Small intestine (tissue), 16 donors: ENCODE results near the gene CCT6B. TPM values are rescaled to one million over a fixed set of nuclear protein-coding genes. Genes with fewer than 3 reads are reported as not detected.
"Not testable (repeated sequence)": the region's sequence is repeated elsewhere in the genome, so short reads cannot be mapped to it uniquely, and the experiment has no call there.

Source experiments
- DNase-seq, 2 donors: peaks; one replicate each; pipeline versions ENCODE4 v3.0.0 to v3.0.0-alpha.2; 2013
- FAIRE-seq: peaks from 2 replicates; lab custom pipeline; 2012; peaks lifted over from hg19 to GRCh38; lab: Jason Lieb, UNC
- H3K27ac ChIP-seq, 3 donors: one replicate each; pipeline ENCODE4 v1.5.1; 2013; ENCODE audit warnings: low read length in 2 of 3, mild to moderate bottlenecking in 2 of 3, control low read depth in 1 of 3, inconsistent platforms in 1 of 3, low read depth in 1 of 3, moderate library complexity in 1 of 3
- H3K27me3 ChIP-seq, 3 donors: one replicate each; pipeline ENCODE4 v1.6.1; 2013; ENCODE audit warnings: low read length in 3 of 3, inconsistent platforms in 1 of 3; ENCODE audit not compliant: control insufficient read depth in 3 of 3, insufficient read depth in 3 of 3
- H3K36me3 ChIP-seq, 3 donors: one replicate each; pipeline ENCODE4 v1.6.1; 2013; ENCODE audit warnings: low read length in 3 of 3, inconsistent platforms in 1 of 3, low read depth in 1 of 3, mild to moderate bottlenecking in 1 of 3, moderate library complexity in 1 of 3; ENCODE audit not compliant: control insufficient read depth in 3 of 3, insufficient read depth in 2 of 3
- H3K4me1 ChIP-seq, 3 donors: one replicate each; pipeline ENCODE4 v1.6.1; 2013; ENCODE audit warnings: low read length in 2 of 3, inconsistent platforms in 1 of 3, low read depth in 1 of 3, mild to moderate bottlenecking in 1 of 3, moderate library complexity in 1 of 3; ENCODE audit not compliant: control insufficient read depth in 3 of 3, insufficient read depth in 2 of 3
- H3K4me3 ChIP-seq, 3 donors: one replicate each; pipeline ENCODE4 v1.5.1; 2013; ENCODE audit warnings: low read length in 3 of 3, control low read depth in 1 of 3, inconsistent platforms in 1 of 3, low read depth in 1 of 3, mild to moderate bottlenecking in 1 of 3, moderate library complexity in 1 of 3
- H3K9me3 ChIP-seq, 2 donors: one replicate each; pipeline ENCODE4 v1.6.1; 2013; ENCODE audit warnings: low read depth in 1 of 2, low read length in 1 of 2; ENCODE audit not compliant: control insufficient read depth in 2 of 2, insufficient read depth in 1 of 2
- WGBS, 3 donors: extraction: QIAGEN DNeasy Blood & Tissue Kit; methylation state at CpG; one replicate each; pipeline ENCODE4 v1.1.7; 2013; 5-methylcytosine and 5-hydroxymethylcytosine counted together
- long read RNA-seq, 10 donors: transcript quantifications; one replicate each; lab custom pipeline, GENCODE V29; 2026
- polyA plus RNA-seq, 4 donors: library from polyadenylated mRNA; stranded (reverse) in 3 of 4; unstranded in 1 of 4; fragments of 200-250 nt in 3 of 4; fragments of 120-200 nt in 1 of 4; gene quantifications; one replicate each; pipeline versions ENCODE4 v1.2.1 to v1.2.3, GENCODE V29; 2013
- donor health status: healthy with polysubstance abuse.
- donor health status: control.
- donor health status: control.
- donor health status: Bipolar disorder and iron deficiency.
- donor health status: healthy.

The CCT6B gene
- 1 to 10 TPM in 1 of 4 donors, under 1 TPM in 1, not detected in 2; 0.98 to 2.7 TPM for polyA plus RNA-seq
- long read RNA-seq, donor 1 = 0 reads
- long read RNA-seq, donor 2 = 0 reads
- long read RNA-seq, donor 3 = 0 reads
- long read RNA-seq, donor 4 = 0 reads
- long read RNA-seq, donor 5 = 0 reads
- long read RNA-seq, donor 6 = 0 reads
- long read RNA-seq, donor 7, partial matches to known transcripts = 0 of 1 reads
- long read RNA-seq, donor 7, other reads (novel, unspliced or antisense) = 0 of 1 reads
- long read RNA-seq, donor 8 = 0 reads
- long read RNA-seq, donor 9 = 0 reads
- long read RNA-seq, donor 10 = 0 reads

GRCh38 chr17:34961093-34961911, at the start of gene CCT6B, which contains the start of gene ZNF830:
TSS of gene CCT6B (minus strand) at chr17:34961460. CDS start at chr17:34961393, 67 bp downstream.
TSS of gene ZNF830 (plus strand) at chr17:34961540. CDS start at chr17:34961567, 27 bp downstream.
- H3K9me3 ChIP-seq = no peaks in the 10 kb centered on the region
- DNase-seq = peak; percentile 96 to 98
- 0% methylated on average over 65 of the region's 65 CpGs for WGBS, 3 donors
- H3K27me3 ChIP-seq = no peaks in the 10 kb centered on the region
- H3K36me3 ChIP-seq = peaks cover 0 to 9% (median 4%) of the 10 kb centered on the region in 3 donors
- no peak for FAIRE-seq
- H3K27ac ChIP-seq = peak within 1 kb of the TSS; percentile 91 to 94 (median 94)
- peaks cover 3 to 5% (median 3%) of the 10 kb centered on the region in 3 donors for H3K4me1 ChIP-seq
- peak within 1 kb of the TSS; percentile 58 to 73 (median 72) for H3K4me3 ChIP-seq

GRCh38 chr17:35010093-35010492, 48.8 kb upstream of the CCT6B start:
- H3K4me1 ChIP-seq = no peaks in the 10 kb centered on the region
- FAIRE-seq = no peak
- H3K27me3 ChIP-seq = no peaks in the 10 kb centered on the region
- no peak overlapping the region for H3K27ac ChIP-seq
- WGBS, 3 donors = 68 to 75% (median 74%) methylated on average over 3 of the region's 3 CpGs
- peaks cover 0 to 45% (median 9%) of the 10 kb centered on the region in 3 donors for H3K36me3 ChIP-seq
- H3K4me3 ChIP-seq = no peak overlapping the region
- DNase-seq = no peak
- no peaks in the 10 kb centered on the region for H3K9me3 ChIP-seq

- DNase-seq = no peak
- H3K36me3 ChIP-seq = peaks cover 2 to 59% (median 8%) of the 10 kb centered on the region in 3 donors
- H3K4me3 ChIP-seq = no peak overlapping the region
- H3K27ac ChIP-seq = no peak overlapping the region
- FAIRE-seq = no peak
- no peaks in the 10 kb centered on the region for H3K4me1 ChIP-seq
- 61 to 98% (median 92%) methylated on average over 1 of the region's 1 CpG for WGBS, 3 donors
- H3K27me3 ChIP-seq = no peaks in the 10 kb centered on the region
- no peaks in the 10 kb centered on the region for H3K9me3 ChIP-seq
These were observed 45.7 kb upstream of the CCT6B start for GRCh38 chr17:35006961-35007360.

GRCh38 chr17:35006345-35006744, 45.1 kb upstream of the CCT6B start:
- Histone ChIP-seq H3K27ac (no peak overlapping the region), H3K4me3 (no peak overlapping the region), H3K36me3 (peaks cover 2 to 59% (median 9%) of the 10 kb centered on the region in 3 donors), H3K4me1 (no peaks in the 10 kb centered on the region), H3K27me3 (no peaks in the 10 kb centered on the region), H3K9me3 (no peaks in the 10 kb centered on the region)
- no peak for DNase-seq
- WGBS, 3 donors = 77 to 88% (median 81%) methylated on average over 4 of the region's 4 CpGs
- FAIRE-seq = no peak

- Histone ChIP-seq H3K9me3 (no peaks in the 10 kb centered on the region), H3K27ac (no peak overlapping the region), H3K27me3 (no peaks in the 10 kb centered on the region), H3K4me1 (no peaks in the 10 kb centered on the region), H3K36me3 (peaks cover 6 to 69% (median 11%) of the 10 kb centered on the region in 3 donors), H3K4me3 (no peak overlapping the region)
- WGBS, 3 donors = 86 to 95% (median 93%) methylated on average over 4 of the region's 4 CpGs
- DNase-seq (no peak), FAIRE-seq (no peak)
These were observed 42.5 kb upstream of the CCT6B start for GRCh38 chr17:35003778-35004177.

GRCh38 chr17:35002876-35003551, 41.8 kb upstream of the CCT6B start:
- WGBS, 3 donors = 83 to 88% (median 83%) methylated on average over 15 of the region's 15 CpGs
- H3K9me3 ChIP-seq = no peaks in the 10 kb centered on the region
- peaks cover 6 to 74% (median 11%) of the 10 kb centered on the region in 3 donors for H3K36me3 ChIP-seq
- DNase-seq = no peak
- H3K4me1 ChIP-seq = no peaks in the 10 kb centered on the region
- H3K27ac ChIP-seq = no peak overlapping the region
- no peaks in the 10 kb centered on the region for H3K27me3 ChIP-seq
- no peak overlapping the region for H3K4me3 ChIP-seq
- FAIRE-seq = no peak

- FAIRE-seq = no peak
- no peaks in the 10 kb centered on the region for H3K27me3 ChIP-seq
- H3K27ac ChIP-seq = no peak overlapping the region
- H3K36me3 ChIP-seq = peaks cover 6 to 75% (median 13%) of the 10 kb centered on the region in 3 donors
- H3K9me3 ChIP-seq = no peaks in the 10 kb centered on the region
- no peaks in the 10 kb centered on the region for H3K4me1 ChIP-seq
- DNase-seq = no peak
- no peak overlapping the region for H3K4me3 ChIP-seq
- WGBS, 3 donors = 67 to 79% (median 77%) methylated on average over 2 of the region's 2 CpGs
These were observed 40.3 kb upstream of the CCT6B start for GRCh38 chr17:35001549-35001948.

- not testable (repeated sequence) for H3K9me3 ChIP-seq, FAIRE-seq, DNase-seq, H3K27ac ChIP-seq, H3K27me3 ChIP-seq, H3K4me1 ChIP-seq, H3K4me3 ChIP-seq
- peaks cover 6 to 75% (median 13%) of the 10 kb centered on the region in 3 donors for H3K36me3 ChIP-seq
- 89 to 92% (median 90%) methylated on average over 14 of the region's 14 CpGs for WGBS, 3 donors
These were observed 39.7 kb upstream of the CCT6B start for GRCh38 chr17:35000965-35001364.
